Erythroblast (primary cell): ENCODE measurements around the gene FAM227B.

Experiments used
- GATA1 ChIP-seq: IDR thresholded peaks from 2 replicates; pipeline ENCODE4 v1.6.1; 2011; ENCODE audit warnings: low read depth, mild to moderate bottlenecking, control low read depth, low read length, moderate library complexity
- POLR2A ChIP-seq: IDR thresholded peaks from 2 replicates; pipeline ENCODE4 v1.6.1; 2011; ENCODE audit warnings: mild to moderate bottlenecking, low read length

DNA sequence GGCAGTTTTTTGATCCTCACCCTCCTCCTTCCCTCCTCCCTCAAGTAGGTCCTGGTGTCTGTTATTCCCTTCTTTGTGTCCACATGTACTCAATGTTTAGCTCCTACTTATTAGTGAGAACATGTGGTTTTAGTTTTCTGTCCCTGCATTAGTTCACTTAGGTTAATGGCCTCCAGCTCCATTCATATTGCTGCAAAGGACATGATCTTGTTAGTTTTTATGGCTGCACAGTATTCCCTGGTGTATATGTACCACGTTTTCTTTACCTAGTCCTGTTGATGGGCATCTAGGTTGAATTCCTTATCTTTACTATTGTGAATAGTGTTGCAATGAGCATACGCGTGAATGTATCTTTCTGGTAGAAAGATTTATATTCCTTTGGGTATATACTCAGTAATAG, 259.2 kb downstream of the FAM227B start:
- TF ChIP-seq POLR2A: no peak
- no peak for TF ChIP-seq GATA1
